WTC11 (cell line): Measurements from ENCODE around the gene HOXB6. TPM values are rescaled to one million over a fixed set of nuclear protein-coding genes. Genes with fewer than 3 reads are reported as not detected.

ENCODE experiments used
- ATAC-seq: fragments of 200-7000 bp; cut with Tn5 transposase; 2 replicates; pipeline ENCODE4 v1.10.0; 2021; ENCODE audit warnings: mild to moderate bottlenecking, moderate library complexity
- CTCF ChIA-PET: fragments of 300-600 bp; sonication (Branson Sonifier 250); formaldehyde crosslinking; loops from one replicate; lab custom pipeline; 2021; ENCODE audit warnings: antibody characterized with exemption; lab: Charles Lee
- POLR2A ChIA-PET: fragments of 350-600 bp; sonication (Branson Sonifier 250); formaldehyde crosslinking; loops from one replicate; lab custom pipeline; 2021; ENCODE audit warnings: antibody characterized with exemption; lab: Charles Lee
- DNase-seq: peaks from one replicate; pipeline ENCODE4 v3.0.0; 2021; ENCODE audit warnings: low spot score
- H3K27ac Mint-ChIP-seq: 2 replicates; pipeline ENCODE4 v1.8.0; 2021; ENCODE audit warnings: mixed read lengths
- H3K27me3 Mint-ChIP-seq: 2 replicates; pipeline ENCODE4 v1.8.0; 2021; ENCODE audit warnings: low read depth, mild to moderate bottlenecking, moderate library complexity, mixed read lengths
- H3K36me3 Mint-ChIP-seq: 2 replicates; pipeline ENCODE4 v1.8.0; 2021; ENCODE audit warnings: mixed read lengths
- H3K4me1 Mint-ChIP-seq: 2 replicates; pipeline ENCODE4 v1.8.0; 2022; ENCODE audit warnings: mixed read lengths
- H3K4me3 Mint-ChIP-seq: 2 replicates; pipeline ENCODE4 v1.8.0; 2021; ENCODE audit warnings: mild to moderate bottlenecking, moderate library complexity, mixed read lengths
- H3K9me3 Mint-ChIP-seq: 2 replicates; pipeline ENCODE4 v1.8.0; 2021; ENCODE audit warnings: mixed read lengths
- ARID4B ChIP-seq: sonication (generic); formaldehyde crosslinking; IDR thresholded peaks from 2 replicates; pipeline ENCODE4 v1.8.0; 2023; ENCODE audit warnings: missing genetic modification reagents, mild to moderate bottlenecking, borderline replicate concordance
- ATF6 ChIP-seq: sonication (generic); formaldehyde crosslinking; IDR thresholded peaks from 2 replicates; pipeline ENCODE4 v1.8.1; 2023; ENCODE audit warnings: mild to moderate bottlenecking, missing genetic modification reagents
- ESRRA ChIP-seq: sonication (generic); formaldehyde crosslinking; IDR thresholded peaks from 2 replicates; pipeline ENCODE4 v1.8.1; 2022; ENCODE audit warnings: mild to moderate bottlenecking, missing genetic modification reagents, borderline replicate concordance
- FOXK1 ChIP-seq: sonication (generic); formaldehyde crosslinking; IDR thresholded peaks from 2 replicates; pipeline ENCODE4 v1.8.0; 2022; ENCODE audit warnings: mild to moderate bottlenecking, moderate library complexity, missing genetic modification reagents
- GABPB1 ChIP-seq: sonication (generic); formaldehyde crosslinking; IDR thresholded peaks from 2 replicates; pipeline ENCODE4 v1.8.1; 2023; ENCODE audit warnings: mild to moderate bottlenecking, missing genetic modification reagents
- HMGXB4 ChIP-seq: sonication (generic); formaldehyde crosslinking; IDR thresholded peaks from 2 replicates; pipeline ENCODE4 v1.8.1; 2023; ENCODE audit warnings: mild to moderate bottlenecking, moderate library complexity, missing genetic modification reagents
- NFATC4 ChIP-seq: fragments of 250-450 bp; sonication (Bioruptor Pico); IDR thresholded peaks from 2 replicates; pipeline ENCODE4 v1.9.0; 2021; ENCODE audit warnings: mild to moderate bottlenecking
- TP53 ChIP-seq: sonication (generic); formaldehyde crosslinking; IDR thresholded peaks from 2 replicates; pipeline ENCODE4 v1.8.1; 2023; ENCODE audit warnings: mild to moderate bottlenecking, missing genetic modification reagents
- ZNF219 ChIP-seq: sonication (generic); formaldehyde crosslinking; IDR thresholded peaks from 2 replicates; pipeline ENCODE4 v1.8.0; 2023; ENCODE audit warnings: missing genetic modification reagents, mild to moderate bottlenecking, borderline replicate concordance
- ZNF232 ChIP-seq: sonication (generic); formaldehyde crosslinking; IDR thresholded peaks from 2 replicates; pipeline ENCODE4 v1.8.0; 2022; ENCODE audit warnings: mild to moderate bottlenecking, missing genetic modification reagents
- ZNF532 ChIP-seq: fragments of 250-450 bp; sonication (Bioruptor Pico); IDR thresholded peaks from 2 replicates; pipeline ENCODE4 v1.9.0; 2021; ENCODE audit warnings: mild to moderate bottlenecking, borderline replicate concordance
- microRNA-seq: library from miRNA; unstranded; fragments of <30 nt; microRNA quantifications from one replicate; pipeline ENCODE4 v1.2.0, GENCODE V29; 2022; ENCODE audit warnings: borderline number of aligned reads
- total RNA-seq: library from RNA; stranded (reverse); gene quantifications from 3 replicates; pipeline ENCODE4 v1.2.3, GENCODE V29; 2021

The HOXB6 gene
- total RNA-seq, 1 experiment from 2014 or later, result not detected

- TF ChIP-seq ZNF532 (CRISPR knock-in tag) (no peak), ZNF232 (no peak)
- TF ChIP-seq, all 79 proteins: peak for 0
Observed at GRCh38 chr17:48546924-48547807, 57.6 kb downstream of the HOXB6 start (continued).

- Mint-ChIP-seq H3K36me3 (no peaks in the 10 kb centered on the region), H3K27me3 (peaks cover 99% of the 10 kb centered on the region; the same call in 1 of the 2 replicates)
- peak; percentile 58 for DNase-seq
- TF ChIP-seq ATF6 (CRISPR knock-in tag) (no peak), ESRRA (CRISPR knock-in tag) (no peak), NFATC4 (CRISPR knock-in tag) (no peak), ZNF219 (CRISPR knock-in tag) (no peak), FOXK1 (CRISPR knock-in tag) (no peak), TP53 (CRISPR knock-in tag) (no peak), HMGXB4 (no peak), GABPB1 (CRISPR knock-in tag) (no peak), ARID4B (no peak)
- TF ChIP-seq, all 79 proteins: peak for 0
- ChIA-PET CTCF (interaction anchor here (0.8 to 2.3 kb wide), 9 partner anchors 18 to 285 kb away, joined by 3 to 8 read pairs (median 4); no protein-coding TSS in a partner anchor), POLR2A (interaction anchor here (0.5 to 1.0 kb wide), 3 partner anchors 17 to 163 kb away, joined by 3 to 4 read pairs (median 3); no protein-coding TSS in a partner anchor)
- ATAC-seq, result peak; percentile 19
- no peaks in the 10 kb centered on the region for H3K9me3 Mint-ChIP-seq
- H3K4me1 Mint-ChIP-seq, result peaks cover 75% of the 10 kb centered on the region
- H3K4me3 Mint-ChIP-seq, result peak overlapping the region; percentile 37
- no peak overlapping the region for H3K27ac Mint-ChIP-seq
Observed at GRCh38 chr17:48546137-48546923, 58.5 kb downstream of the HOXB6 start.

Small RNA genes lying within 50 kb of the gene (microRNA-seq; reads per million reads assigned to microRNA genes)
- gene MIR196A1, result not detected

Other genes with a start within 250 kb of the HOXB6 start
- gene SKAP1, start 174.8 kb downstream of the HOXB6 start, total RNA-seq, result 0.30 to 0.57 TPM in 2 of 3 replicates, not detected in the other
- gene HOXB1, start 74.0 kb downstream of the HOXB6 start, total RNA-seq, result 0.41 to 0.63 TPM (median 0.55 TPM) in 3 replicates
- 1.3 to 3.7 TPM (median 2.0 TPM) in 3 replicates for gene HOXB2, start 59.9 kb downstream of the HOXB6 start, total RNA-seq
- 0.04 TPM in 1 of 3 replicates, not detected in the others for gene HOXB4, start 26.6 kb downstream of the HOXB6 start, total RNA-seq
- 0.09 to 0.30 TPM (median 0.11 TPM) in 3 replicates for gene HOXB3, start 14.7 kb downstream of the HOXB6 start, total RNA-seq
- not detected in 3 replicates for gene HOXB5, start 11.2 kb downstream of the HOXB6 start, total RNA-seq
- 0.14 TPM in 1 of 3 replicates, not detected in the others for gene HOXB7, start 6.0 kb upstream of the HOXB6 start, total RNA-seq
- not detected in 3 replicates for gene HOXB8, start 10.3 kb upstream of the HOXB6 start, total RNA-seq
- gene HOXB9, start 21.4 kb upstream of the HOXB6 start, total RNA-seq, result 0.09 to 0.24 TPM (median 0.09 TPM) in 3 replicates
- 35.2 to 60.8 TPM (median 37.9 TPM) in 3 replicates for gene PRAC1, start 117.5 kb upstream of the HOXB6 start, total RNA-seq
- 8.0 to 22.3 TPM (median 9.2 TPM) in 3 replicates for gene PRAC2, start 118.2 kb upstream of the HOXB6 start, total RNA-seq
- 1.6 to 2.8 TPM (median 1.7 TPM) in 3 replicates for gene HOXB13, start 123.8 kb upstream of the HOXB6 start, total RNA-seq
- 3.4 to 7.0 TPM (median 4.6 TPM) in 3 replicates for gene TTLL6, start 212.2 kb upstream of the HOXB6 start, total RNA-seq
- gene CALCOCO2, start 226.0 kb upstream of the HOXB6 start, total RNA-seq, result 27.0 to 32.6 TPM (median 31.2 TPM) in 3 replicates